GM06990 (cell line): ENCODE data around the gene NECTIN1.
A peak's percentile ranks its signal among the peaks of the same experiment; 100 is the strongest.

Experiments
- DNase-seq: peaks from one replicate; pipeline ENCODE4 v3.0.0-alpha.2; 2011; ENCODE audit not compliant: insufficient read length; ENCODE audit errors: extremely low read depth
- H3K27me3 ChIP-seq: replicated peaks from 2 replicates; pipeline ENCODE4 v1.6.0; 2011; ENCODE audit warnings: low read length; ENCODE audit not compliant: control insufficient read depth, insufficient read depth
- H3K36me3 ChIP-seq: 2 replicates; pipeline ENCODE4 v1.5.1; 2011; ENCODE audit warnings: low read length; ENCODE audit not compliant: control insufficient read depth, insufficient read depth
- H3K4me3 ChIP-seq: replicated peaks from 2 replicates; pipeline ENCODE4 v1.5.1; 2011; ENCODE audit warnings: low read depth, mild to moderate bottlenecking, control low read depth, low read length
- CTCF ChIP-seq: IDR thresholded peaks from 2 replicates; pipeline ENCODE4 v1.5.1; 2011; ENCODE audit warnings: low read length, control low read depth, mild to moderate bottlenecking, inconsistent platforms; ENCODE audit not compliant: insufficient read depth, poor library complexity, severe bottlenecking

NECTIN1 gene

GRCh38 chr11:119691020-119691666 lies 37.9 kb downstream of the NECTIN1 start:
- peak; percentile 38 for TF ChIP-seq CTCF
- Histone ChIP-seq H3K36me3 (no peaks in the 10 kb centered on the region), H3K27me3 (no peaks in the 10 kb centered on the region), H3K4me3 (no peak overlapping the region)
- no peak for DNase-seq

GRCh38 chr11:119689302-119689701 lies 39.7 kb downstream of the NECTIN1 start:
- Histone ChIP-seq H3K27me3 (no peaks in the 10 kb centered on the region), H3K36me3 (no peaks in the 10 kb centered on the region), H3K4me3 (no peak overlapping the region)
- no peak for TF ChIP-seq CTCF
- DNase-seq, result no peak

- no peaks in the 10 kb centered on the region for H3K27me3 ChIP-seq
- H3K4me3 ChIP-seq, result no peak overlapping the region
- no peaks in the 10 kb centered on the region for H3K36me3 ChIP-seq
- DNase-seq, result no peak
- no peak for TF ChIP-seq CTCF
Observed at GRCh38 chr11:119688356-119688755, 40.6 kb downstream of the NECTIN1 start.

- Histone ChIP-seq H3K36me3 (no peaks in the 10 kb centered on the region), H3K27me3 (no peaks in the 10 kb centered on the region), H3K4me3 (no peak overlapping the region)
- DNase-seq, result no peak
- TF ChIP-seq CTCF, result no peak
Observed at GRCh38 chr11:119687373-119688046, 41.5 kb downstream of the NECTIN1 start.

GRCh38 chr11:119686177-119686882 lies 42.7 kb downstream of the NECTIN1 start:
- H3K36me3 ChIP-seq, result no peaks in the 10 kb centered on the region
- no peaks in the 10 kb centered on the region for H3K27me3 ChIP-seq
- no peak for TF ChIP-seq CTCF
- no peak overlapping the region for H3K4me3 ChIP-seq
- DNase-seq, result no peak
